Epithelial cell of proximal tubule (primary cell): ENCODE data around the gene TMC6. TPM values are rescaled to one million over a fixed set of nuclear protein-coding genes. Genes with fewer than 3 reads are reported as not detected.

Experiments used
- DNase-seq: peaks from one replicate; pipeline ENCODE4 v3.0.0-alpha.2; 2011; ENCODE audit warnings: low read depth
- H3K4me3 ChIP-seq: 2 replicates; pipeline ENCODE4 v1.5.1; 2011; ENCODE audit warnings: low read depth, mild to moderate bottlenecking, low read length
- CTCF ChIP-seq: conservative IDR thresholded peaks from 2 replicates; pipeline ENCODE4 v1.5.1; 2012; ENCODE audit warnings: low read depth, mild to moderate bottlenecking, low read length
- total RNA-seq: library from RNA; depleted of rRNA; stranded (reverse); fragments of >200 nt; gene quantifications from 2 replicates; pipeline ENCODE4 v1.2.3, GENCODE V29; 2015

Gene TMC6
- total RNA-seq, 1 donor from 2014 or later = 52.1 TPM

- no peak for DNase-seq
- no peak overlapping the region for H3K4me3 ChIP-seq
- no peak for TF ChIP-seq CTCF
Observed at GRCh38 chr17:78101542-78101941, 27.0 kb downstream of the TMC6 start.

- TF ChIP-seq CTCF = no peak
- no peak overlapping the region for H3K4me3 ChIP-seq
Observed at GRCh38 chr17:78101112-78101511, 27.4 kb downstream of the TMC6 start.

GRCh38 chr17:78096093-78096492 lies 32.5 kb downstream of the TMC6 start:
- no peak for DNase-seq
- no peak for TF ChIP-seq CTCF
- H3K4me3 ChIP-seq = no peak overlapping the region

More at GRCh38 chr17:78101112-78101511, 27.4 kb downstream of the TMC6 start:
- no peak for DNase-seq

GRCh38 chr17:78095035-78095434 lies 33.5 kb downstream of the TMC6 start:
- TF ChIP-seq CTCF = no peak
- no peak for DNase-seq
- no peak overlapping the region for H3K4me3 ChIP-seq

- no peak for TF ChIP-seq CTCF
- H3K4me3 ChIP-seq = no peak overlapping the region
- no peak for DNase-seq
Observed at GRCh38 chr17:78092794-78093324, 35.7 kb downstream of the TMC6 start.

GRCh38 chr17:78089576-78090281 lies 38.8 kb downstream of the TMC6 start:
- H3K4me3 ChIP-seq = no peak overlapping the region
- TF ChIP-seq CTCF = no peak
- DNase-seq = no peak

GRCh38 chr17:78088529-78088928 lies 40.0 kb downstream of the TMC6 start:
- no peak for DNase-seq
- no peak overlapping the region for H3K4me3 ChIP-seq
- no peak for TF ChIP-seq CTCF
